Central memory CD8-positive, alpha-beta T cell (primary cell): ENCODE results near the gene SMAP1.

Source experiments
- ATAC-seq: fragments of 150-1000 bp; cut with Tn5 transposase; replicated peaks from 2 replicates; pipeline ENCODE4 v1.10.0; 2022; ENCODE audit warnings: mild to moderate bottlenecking, moderate FRiP score, moderate number of reproducible peaks; ENCODE audit not compliant: poor library complexity, severe bottlenecking; ENCODE audit errors: extremely low read depth
- DNase-seq, 2 donors: peaks; one replicate each; pipeline ENCODE4 v3.0.0; 2021; ENCODE audit warnings: low spot score in 2 of 2
- H3K27ac Mint-ChIP-seq: one replicate; pipeline ENCODE4 v1.8.0; 2022; ENCODE audit warnings: low read depth, mild to moderate bottlenecking, moderate library complexity, mixed read lengths
- H3K27me3 Mint-ChIP-seq: one replicate; pipeline ENCODE4 v1.8.0; 2022; ENCODE audit warnings: mixed read lengths
- H3K36me3 Mint-ChIP-seq: one replicate; pipeline ENCODE4 v1.8.0; 2022; ENCODE audit warnings: mild to moderate bottlenecking, moderate library complexity, mixed read lengths; ENCODE audit not compliant: insufficient read depth
- H3K4me1 Mint-ChIP-seq: one replicate; pipeline ENCODE4 v1.8.0; 2022; ENCODE audit warnings: mixed read lengths
- H3K4me3 Mint-ChIP-seq: one replicate; pipeline ENCODE4 v1.8.0; 2022; ENCODE audit warnings: mild to moderate bottlenecking, moderate library complexity, mixed read lengths
- H3K9me3 Mint-ChIP-seq: one replicate; pipeline ENCODE4 v1.8.0; 2022; ENCODE audit warnings: mixed read lengths

SMAP1 gene

DNA sequence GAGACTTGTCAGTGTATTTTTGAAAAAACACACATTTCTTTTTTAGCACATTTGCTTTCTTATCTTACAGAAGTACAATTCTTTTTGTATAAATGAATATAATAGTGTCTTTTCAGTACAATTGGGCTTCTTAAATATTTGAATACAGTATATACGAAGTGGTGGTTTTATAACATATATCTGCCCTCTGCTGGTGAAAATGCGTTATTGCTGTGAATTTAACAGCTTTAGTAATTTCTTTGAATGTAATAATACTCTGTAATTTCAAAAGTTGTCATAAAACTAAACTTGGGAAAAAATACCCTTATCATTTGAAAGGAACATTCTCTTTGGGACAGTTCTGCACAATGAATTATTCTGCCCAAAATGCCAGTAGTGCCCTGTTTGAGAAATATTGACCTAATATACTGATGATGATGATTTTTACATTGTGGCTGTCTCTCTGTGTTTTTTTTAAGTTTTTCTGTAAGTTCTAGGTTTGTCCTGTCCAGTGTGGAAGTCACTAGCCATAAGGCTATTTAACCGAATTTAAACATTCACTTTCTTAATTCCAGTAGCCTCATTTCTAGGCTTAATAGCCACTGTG, 19.0 kb downstream of the SMAP1 start:
- Mint-ChIP-seq H3K4me1 (peaks cover 46% of the 10 kb centered on the region), H3K27ac (no peak overlapping the region), H3K4me3 (no peak overlapping the region), H3K9me3 (peaks cover 5% of the 10 kb centered on the region), H3K36me3 (peaks cover 1% of the 10 kb centered on the region), H3K27me3 (no peaks in the 10 kb centered on the region)
- DNase-seq = no peak
- peak; percentile 52 for ATAC-seq

DNA sequence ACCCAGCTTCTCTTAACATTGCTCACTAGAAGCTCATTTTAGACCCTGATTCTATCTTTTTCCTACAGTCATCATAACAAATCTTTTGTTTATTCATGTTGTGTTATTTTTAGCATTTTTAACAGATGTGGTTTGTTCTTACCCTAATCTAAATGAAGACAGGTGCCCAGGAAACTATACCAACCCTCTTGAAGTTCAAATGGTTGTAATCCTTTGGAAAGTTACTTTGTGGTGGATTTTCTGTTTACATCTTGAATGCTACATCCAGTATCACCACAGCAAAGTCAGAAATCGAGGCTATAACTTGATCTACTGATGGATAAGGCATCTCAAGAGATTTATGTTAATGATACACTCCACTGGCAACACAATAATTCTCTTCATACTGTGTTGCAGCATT, 26.2 kb downstream of the SMAP1 start:
- no peaks in the 10 kb centered on the region for H3K27me3 Mint-ChIP-seq
- peaks cover 5% of the 10 kb centered on the region for H3K9me3 Mint-ChIP-seq
- H3K36me3 Mint-ChIP-seq = peaks cover 1% of the 10 kb centered on the region
- H3K4me3 Mint-ChIP-seq = no peak overlapping the region
- H3K27ac Mint-ChIP-seq = no peak overlapping the region
- no peak for DNase-seq
- ATAC-seq = no peak
- H3K4me1 Mint-ChIP-seq = peaks cover 82% of the 10 kb centered on the region

- peaks cover 5% of the 10 kb centered on the region for H3K9me3 Mint-ChIP-seq
- H3K27ac Mint-ChIP-seq = no peak overlapping the region
- no peak overlapping the region for H3K4me3 Mint-ChIP-seq
- no peaks in the 10 kb centered on the region for H3K36me3 Mint-ChIP-seq
- H3K4me1 Mint-ChIP-seq = peaks cover 87% of the 10 kb centered on the region
- ATAC-seq (no peak), DNase-seq (no peak)
- no peaks in the 10 kb centered on the region for H3K27me3 Mint-ChIP-seq
These were observed 26.7 kb downstream of the SMAP1 start for GRCh38 chr6:70694371-70694770.

DNA sequence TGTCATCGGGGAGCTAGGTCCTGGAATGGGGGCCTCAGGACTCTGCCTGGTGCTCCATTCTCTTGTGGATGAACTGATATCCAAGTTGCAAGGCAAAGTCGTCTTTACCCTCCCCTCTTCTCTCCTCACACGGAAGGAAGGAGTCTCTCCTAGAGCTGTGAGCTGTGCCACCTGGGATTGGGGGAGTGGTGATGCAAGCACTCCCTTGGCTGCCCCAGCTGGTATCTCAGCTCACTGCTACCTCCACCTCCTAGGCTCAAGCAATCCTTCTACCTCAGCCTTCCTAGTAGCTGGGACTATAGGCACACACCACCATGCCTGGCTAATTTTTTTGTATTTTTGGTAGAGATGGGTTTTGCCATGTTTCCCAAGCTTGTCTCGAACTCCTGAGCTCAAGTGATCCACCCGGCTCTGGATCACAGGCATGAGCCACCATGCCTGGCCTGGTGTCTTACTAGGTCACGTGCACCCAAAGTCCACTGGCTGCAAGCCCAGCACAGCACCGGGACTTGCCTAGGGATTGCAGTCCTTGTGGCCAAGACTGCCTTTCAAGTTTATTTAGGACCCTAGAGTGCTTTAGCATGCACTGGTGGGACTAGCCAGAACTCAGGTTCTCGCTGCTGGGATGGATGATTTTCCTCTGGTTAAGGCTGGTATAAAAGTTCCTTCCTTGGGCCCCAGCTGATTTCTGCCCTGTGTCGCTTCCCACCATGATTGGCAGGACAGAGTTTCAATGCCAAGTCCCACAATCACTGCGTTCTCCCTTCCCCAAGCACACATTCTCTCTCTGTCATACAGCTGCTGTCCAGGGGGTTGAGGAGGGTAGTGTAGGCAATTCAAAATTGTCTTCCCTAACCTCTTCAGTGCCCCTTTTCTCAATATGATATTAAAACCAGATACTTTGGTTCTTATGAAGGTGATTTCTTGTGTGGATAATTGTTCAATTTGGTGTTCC, 33.5 kb downstream of the SMAP1 start:
- H3K4me1 Mint-ChIP-seq = peaks cover 74% of the 10 kb centered on the region
- no peak overlapping the region for H3K4me3 Mint-ChIP-seq
- DNase-seq = no peak
- peaks cover 7% of the 10 kb centered on the region for H3K36me3 Mint-ChIP-seq
- ATAC-seq = no peak
- no peaks in the 10 kb centered on the region for H3K9me3 Mint-ChIP-seq
- H3K27me3 Mint-ChIP-seq = no peaks in the 10 kb centered on the region
- H3K27ac Mint-ChIP-seq = no peak overlapping the region

DNA sequence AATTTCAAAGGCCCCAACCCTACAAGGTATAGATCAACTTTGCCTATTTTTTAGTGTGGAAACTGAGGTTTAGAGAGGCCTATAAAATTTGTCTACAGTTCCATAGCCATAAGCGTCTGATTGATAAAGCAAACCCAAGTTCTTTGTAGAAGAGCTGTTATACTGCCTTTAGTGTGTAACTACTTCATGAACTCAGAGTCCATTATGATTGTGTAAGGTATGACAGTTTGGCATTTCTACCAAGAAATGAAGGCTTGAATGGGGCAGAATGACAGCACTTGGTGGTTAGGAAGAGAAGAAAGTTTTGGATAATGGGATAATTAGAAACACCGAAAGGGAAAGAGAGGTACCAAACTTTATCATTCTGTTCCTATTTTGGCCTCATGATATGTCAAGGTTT, 38.1 kb downstream of the SMAP1 start:
- no peak for ATAC-seq
- H3K4me1 Mint-ChIP-seq = peaks cover 61% of the 10 kb centered on the region
- peaks cover 10% of the 10 kb centered on the region for H3K36me3 Mint-ChIP-seq
- no peaks in the 10 kb centered on the region for H3K27me3 Mint-ChIP-seq
- no peak overlapping the region for H3K4me3 Mint-ChIP-seq
- no peak overlapping the region for H3K27ac Mint-ChIP-seq
- no peak for DNase-seq
- H3K9me3 Mint-ChIP-seq = no peaks in the 10 kb centered on the region

GRCh38 chr6:70706491-70707123, 38.9 kb downstream of the SMAP1 start:
- ATAC-seq = no peak
- no peak overlapping the region for H3K27ac Mint-ChIP-seq
- H3K36me3 Mint-ChIP-seq = peaks cover 9% of the 10 kb centered on the region
- H3K4me1 Mint-ChIP-seq = peaks cover 54% of the 10 kb centered on the region
- H3K4me3 Mint-ChIP-seq = no peak overlapping the region
- DNase-seq = no peak
- no peaks in the 10 kb centered on the region for H3K9me3 Mint-ChIP-seq
- H3K27me3 Mint-ChIP-seq = no peaks in the 10 kb centered on the region

GRCh38 chr6:70707893-70708292, 40.2 kb downstream of the SMAP1 start:
- H3K4me1 Mint-ChIP-seq = peaks cover 53% of the 10 kb centered on the region
- no peaks in the 10 kb centered on the region for H3K9me3 Mint-ChIP-seq
- H3K27me3 Mint-ChIP-seq = no peaks in the 10 kb centered on the region
- peak overlapping the region; percentile 54 for H3K27ac Mint-ChIP-seq
- no peak overlapping the region for H3K4me3 Mint-ChIP-seq
- ATAC-seq (no peak), DNase-seq (no peak)
- peaks cover 5% of the 10 kb centered on the region for H3K36me3 Mint-ChIP-seq

DNA sequence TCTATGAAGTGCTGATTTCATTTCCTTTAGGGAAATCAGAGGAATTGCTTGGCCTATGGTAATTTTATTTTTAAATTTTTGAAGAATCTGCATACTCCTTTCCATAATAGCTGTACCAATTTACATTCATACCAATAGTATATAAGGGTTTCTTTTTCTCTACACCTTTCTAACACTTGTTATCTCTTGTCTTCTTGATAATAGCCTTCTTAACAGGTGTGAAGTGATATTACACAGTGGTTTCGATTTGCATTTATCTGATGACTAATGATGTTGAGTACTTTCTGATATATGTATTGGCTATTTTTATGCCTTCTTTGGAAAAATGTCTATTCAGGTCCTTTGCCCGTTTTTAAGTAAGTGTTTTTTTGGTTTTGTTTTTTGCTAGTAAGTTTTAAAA, 40.8 kb downstream of the SMAP1 start:
- H3K4me3 Mint-ChIP-seq = no peak overlapping the region
- no peak for ATAC-seq
- peaks cover 7% of the 10 kb centered on the region for H3K36me3 Mint-ChIP-seq
- peaks cover 58% of the 10 kb centered on the region for H3K4me1 Mint-ChIP-seq
- DNase-seq = no peak
- H3K27ac Mint-ChIP-seq = peak overlapping the region; percentile 54
- no peaks in the 10 kb centered on the region for H3K9me3 Mint-ChIP-seq
- H3K27me3 Mint-ChIP-seq = no peaks in the 10 kb centered on the region

DNA sequence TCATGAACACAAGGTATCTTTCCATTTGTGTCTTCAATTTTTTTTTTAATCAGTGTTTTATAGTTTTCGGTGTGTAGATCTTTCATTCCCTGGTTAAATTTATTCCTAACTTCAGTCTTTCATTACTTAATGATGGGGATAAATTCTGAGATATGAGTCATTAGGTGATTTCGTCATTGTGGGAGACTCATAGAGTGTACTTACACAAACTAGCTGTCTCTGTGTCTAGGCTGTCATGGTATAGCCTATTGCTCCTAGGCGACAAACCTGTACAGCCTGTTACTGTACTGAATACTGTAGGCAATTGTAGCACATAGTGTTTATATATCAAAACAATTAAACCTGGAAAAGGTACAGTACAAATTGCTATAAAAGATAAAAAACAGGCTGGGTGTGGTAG, 42.1 kb downstream of the SMAP1 start:
- Mint-ChIP-seq H3K4me3 (no peak overlapping the region), H3K27ac (peak overlapping the region; percentile 47), H3K27me3 (no peaks in the 10 kb centered on the region), H3K4me1 (peaks cover 61% of the 10 kb centered on the region), H3K9me3 (peaks cover 6% of the 10 kb centered on the region), H3K36me3 (peaks cover 5% of the 10 kb centered on the region)
- ATAC-seq (no peak), DNase-seq (no peak)

- Mint-ChIP-seq H3K4me3 (no peak overlapping the region), H3K27ac (no peak overlapping the region), H3K4me1 (peaks cover 57% of the 10 kb centered on the region), H3K27me3 (no peaks in the 10 kb centered on the region), H3K36me3 (peaks cover 2% of the 10 kb centered on the region), H3K9me3 (peaks cover 6% of the 10 kb centered on the region)
- ATAC-seq = no peak
- no peak for DNase-seq
These were observed 47.1 kb downstream of the SMAP1 start for GRCh38 chr6:70714716-70715257.

DNA sequence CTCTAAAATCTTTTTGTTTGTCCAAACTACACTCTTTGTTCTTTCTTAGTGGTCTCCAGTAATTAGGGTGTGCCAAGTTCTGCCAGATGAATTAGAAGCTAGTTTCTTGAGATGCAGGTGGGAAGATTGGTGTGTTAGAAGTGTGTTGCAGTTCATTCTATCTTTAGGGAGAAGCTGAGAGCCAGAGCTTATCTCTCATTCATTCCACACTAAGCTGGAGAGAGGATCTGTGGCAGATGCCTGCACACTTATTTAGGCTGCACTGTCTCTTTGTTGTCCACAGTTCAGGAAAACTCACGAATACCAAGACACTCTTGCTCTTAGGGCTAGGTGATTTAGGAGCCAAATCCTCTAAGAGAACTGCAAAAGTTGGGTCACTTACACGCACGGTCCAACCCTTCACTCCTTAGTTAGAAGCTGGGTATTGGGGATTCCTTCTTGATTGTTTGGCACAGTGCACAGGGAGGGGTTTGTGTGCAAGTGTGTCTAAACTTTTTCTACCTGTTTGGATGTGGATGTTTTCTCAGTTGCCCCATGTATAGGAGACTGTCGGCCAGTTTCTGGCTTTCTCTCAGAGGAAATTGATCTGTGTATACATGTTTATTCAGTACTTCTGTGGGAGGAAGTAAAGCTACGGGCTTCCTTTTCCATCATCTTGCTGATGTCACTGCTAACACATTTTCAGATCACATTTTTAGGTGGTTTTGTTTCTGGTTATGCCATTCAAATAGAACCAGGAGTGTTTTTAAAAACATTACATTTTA, 49.5 kb downstream of the SMAP1 start:
- peaks cover 6% of the 10 kb centered on the region for H3K9me3 Mint-ChIP-seq
- peaks cover 66% of the 10 kb centered on the region for H3K4me1 Mint-ChIP-seq
- H3K27me3 Mint-ChIP-seq = no peaks in the 10 kb centered on the region
- H3K4me3 Mint-ChIP-seq = no peak overlapping the region
- peaks cover 4% of the 10 kb centered on the region for H3K36me3 Mint-ChIP-seq
- ATAC-seq = peak; percentile 78
- DNase-seq = no peak
- H3K27ac Mint-ChIP-seq = peak overlapping the region; percentile 56

- Mint-ChIP-seq H3K36me3 (peaks cover 6% of the 10 kb centered on the region), H3K27ac (no peak overlapping the region), H3K4me1 (peaks cover 36% of the 10 kb centered on the region), H3K4me3 (no peak overlapping the region), H3K27me3 (no peaks in the 10 kb centered on the region), H3K9me3 (no peaks in the 10 kb centered on the region)
- DNase-seq (no peak), ATAC-seq (no peak)
These were observed 56.8 kb downstream of the SMAP1 start for GRCh38 chr6:70724524-70724923.
